GM23338 (cell line): ENCODE measurements around the gene TCERG1L. TPM values are rescaled to one million over a fixed set of nuclear protein-coding genes. Genes with fewer than 3 reads are reported as not detected.

Experiments
- ATAC-seq: fragments of 200-7000 bp; cut with Tn5 transposase; 3 replicates; pipeline ENCODE4 v1.9.1; 2020
- DNase-seq: peaks from one replicate; pipeline ENCODE4 v3.0.0-alpha.2; 2015; ENCODE audit warnings: low spot score
- H2AFZ ChIP-seq: fragments of 200-600 bp; sonication (generic); 2 replicates; pipeline ENCODE4 v1.8.0; 2016; ENCODE audit warnings: antibody characterized with exemption, mild to moderate bottlenecking, moderate library complexity
- H3F3A ChIP-seq: fragments of 200-600 bp; sonication (generic); replicated peaks from 2 replicates; pipeline ENCODE4 v1.8.0; 2017; ENCODE audit warnings: antibody characterized with exemption, mixed run types, low read depth
- H3K27ac ChIP-seq: fragments of 200-600 bp; sonication (generic); 2 replicates; pipeline ENCODE4 v1.6.1; 2016; ENCODE audit warnings: low read depth
- H3K27me3 ChIP-seq: fragments of 200-600 bp; sonication (generic); 2 replicates; pipeline ENCODE4 v1.8.0; 2016; ENCODE audit warnings: mild to moderate bottlenecking, mixed run types, moderate library complexity; ENCODE audit not compliant: insufficient read depth
- H3K36me3 ChIP-seq: fragments of 200-600 bp; sonication (generic); 2 replicates; pipeline ENCODE4 v1.8.0; 2016; ENCODE audit warnings: mild to moderate bottlenecking; ENCODE audit not compliant: insufficient read depth
- H3K4me1 ChIP-seq: fragments of 200-600 bp; sonication (generic); 2 replicates; pipeline ENCODE4 v1.8.0; 2016; ENCODE audit warnings: mild to moderate bottlenecking, moderate library complexity; ENCODE audit not compliant: insufficient read depth
- H3K4me2 ChIP-seq: fragments of 200-600 bp; sonication (generic); 2 replicates; pipeline ENCODE4 v1.7.1; 2017; ENCODE audit warnings: mixed run types
- H3K4me3 ChIP-seq: fragments of 200-600 bp; sonication (generic); 2 replicates; pipeline ENCODE4 v1.6.1; 2016; ENCODE audit warnings: mixed run types
- H3K79me2 ChIP-seq: fragments of 200-600 bp; sonication (generic); replicated peaks from 2 replicates; pipeline ENCODE4 v1.8.0; 2017; ENCODE audit warnings: mild to moderate bottlenecking; ENCODE audit not compliant: insufficient read depth
- H3K9me2 ChIP-seq: fragments of 200-600 bp; sonication (generic); 2 replicates; pipeline ENCODE4 v1.8.0; 2017; ENCODE audit not compliant: insufficient read depth
- H4K20me1 ChIP-seq: fragments of 200-600 bp; sonication (generic); replicated peaks from 2 replicates; pipeline ENCODE4 v1.8.0; 2017; ENCODE audit warnings: mild to moderate bottlenecking; ENCODE audit not compliant: insufficient read depth
- H3K27ac Mint-ChIP-seq: 2 replicates; pipeline ENCODE4 v1.8.0; 2020; ENCODE audit warnings: inconsistent platforms, mild to moderate bottlenecking, moderate library complexity, mixed read lengths
- H3K27me3 Mint-ChIP-seq: 3 replicates; pipeline ENCODE4 v1.8.0; 2022; ENCODE audit warnings: low read depth, mild to moderate bottlenecking, moderate library complexity, mixed read lengths, inconsistent platforms; ENCODE audit not compliant: insufficient read depth, poor library complexity
- H3K36me3 Mint-ChIP-seq: 3 replicates; pipeline ENCODE4 v1.8.0; 2021; ENCODE audit warnings: low read depth, mild to moderate bottlenecking, inconsistent platforms, moderate library complexity, mixed read lengths
- H3K4me1 Mint-ChIP-seq: 3 replicates; pipeline ENCODE4 v1.8.0; 2020; ENCODE audit warnings: mild to moderate bottlenecking, inconsistent platforms, mixed read lengths
- H3K4me3 Mint-ChIP-seq: 3 replicates; pipeline ENCODE4 v1.8.0; 2021; ENCODE audit warnings: moderate library complexity, mild to moderate bottlenecking, inconsistent platforms, mixed read lengths
- H3K9me3 Mint-ChIP-seq: 3 replicates; pipeline ENCODE4 v1.8.0; 2020; ENCODE audit warnings: moderate library complexity, mild to moderate bottlenecking, inconsistent platforms, mixed read lengths
- ETS1 ChIP-seq: IDR thresholded peaks from 2 replicates; pipeline ENCODE4 v1.6.1; 2016; ENCODE audit warnings: antibody characterized with exemption
- JUNB ChIP-seq: IDR thresholded peaks from one replicate; pipeline ENCODE4 v1.6.1; 2016; ENCODE audit warnings: antibody characterized with exemption; ENCODE audit not compliant: unreplicated experiment
- POLR2AphosphoS5 ChIP-seq: IDR thresholded peaks from 2 replicates; pipeline ENCODE4 v1.6.1; 2016; ENCODE audit warnings: antibody characterized with exemption, low read depth
- REST ChIP-seq: IDR thresholded peaks from one replicate; pipeline ENCODE4 v1.6.1; 2018; ENCODE audit warnings: antibody characterized with exemption; ENCODE audit not compliant: unreplicated experiment
- ZNF114 ChIP-seq: fragments of 250-450 bp; sonication (Bioruptor Pico); IDR thresholded peaks from 2 replicates; pipeline ENCODE4 v1.5.0; 2020; ENCODE audit warnings: mild to moderate bottlenecking, moderate library complexity
- ZNF462 ChIP-seq: fragments of 250-450 bp; sonication (Bioruptor Pico); IDR thresholded peaks from 2 replicates; pipeline ENCODE4 v1.5.0; 2020; ENCODE audit warnings: mild to moderate bottlenecking, moderate library complexity
- polyA plus RNA-seq: library from polyadenylated mRNA; unstranded; fragments of >200 nt; fragmentation: Nextera tagmentation; extraction: Ambion mirVana; gene quantifications from 2 replicates; pipeline ENCODE4 v1.2.1, GENCODE V29; 2016
- total RNA-seq: library from RNA; depleted of rRNA; stranded (reverse); fragments of >200 nt; shearing (Covaris generic); gene quantifications from 2 replicates; pipeline ENCODE4 v1.2.3, GENCODE V29; 2014

Gene TCERG1L
- total and polyA plus RNA-seq, 2 experiments from 2014 or later, result 3.9 to 5.5 TPM

GRCh38 chr10:131261890-131262475, 49.5 kb downstream of the TCERG1L start:
- H3K27ac Mint-ChIP-seq, result no peak overlapping the region
- H3K79me2 ChIP-seq, result no peaks in the 10 kb centered on the region
- no peaks in the 10 kb centered on the region for H3K36me3 ChIP-seq
- no peak overlapping the region for H3K4me2 ChIP-seq
- H2AFZ ChIP-seq, result no peak overlapping the region
- no peak for TF ChIP-seq ZNF114 (CRISPR knock-in tag)
- no peak for TF ChIP-seq POLR2AphosphoS5
- no peak for TF ChIP-seq ETS1
- TF ChIP-seq REST, result no peak
- TF ChIP-seq ZNF462, result no peak
- TF ChIP-seq JUNB, result no peak
- H3K4me3 ChIP-seq, result no peak overlapping the region
- H3F3A ChIP-seq, result no peaks in the 10 kb centered on the region
- peaks cover 90% of the 10 kb centered on the region for H3K9me3 Mint-ChIP-seq
- no peaks in the 10 kb centered on the region for H3K27me3 Mint-ChIP-seq
- no peaks in the 10 kb centered on the region for H3K4me1 Mint-ChIP-seq
- ATAC-seq (no peak), DNase-seq (no peak)
- no peaks in the 10 kb centered on the region for H3K27me3 ChIP-seq
- no peaks in the 10 kb centered on the region for H3K9me2 ChIP-seq
- H4K20me1 ChIP-seq, result no peaks in the 10 kb centered on the region
- H3K4me1 ChIP-seq, result no peaks in the 10 kb centered on the region
- peaks cover 27% of the 10 kb centered on the region for H3K36me3 Mint-ChIP-seq
- no peak overlapping the region for H3K27ac ChIP-seq
- no peak overlapping the region for H3K4me3 Mint-ChIP-seq
